HG03571 (cell line): ENCODE data around the gene PLPPR3.

Experiments used
- ATAC-seq: cut with Tn5 transposase; IDR thresholded peaks from one replicate; pipeline ENCODE4 v1.9.1; 2021; ENCODE audit not compliant: unreplicated experiment

Gene PLPPR3

GRCh38 chr19:778910-779653 is 42.7 kb downstream of the PLPPR3 start:
- no peak for ATAC-seq

GRCh38 chr19:776549-776948 is 45.2 kb downstream of the PLPPR3 start:
- no peak for ATAC-seq

- ATAC-seq, result no peak
Measured at GRCh38 chr19:772730-773436, 48.9 kb downstream of the PLPPR3 start.

GRCh38 chr19:772063-772462 is 49.7 kb downstream of the PLPPR3 start:
- no peak for ATAC-seq

GRCh38 chr19:771332-771785 is 50.4 kb downstream of the PLPPR3 start:
- ATAC-seq, result no peak

- ATAC-seq, result no peak
Measured at GRCh38 chr19:769616-770015, 52.1 kb downstream of the PLPPR3 start.

GRCh38 chr19:768424-768823 is 53.3 kb downstream of the PLPPR3 start:
- no peak for ATAC-seq

- ATAC-seq, result no peak
Measured at GRCh38 chr19:765179-765738, 56.5 kb downstream of the PLPPR3 start.

- no peak for ATAC-seq
Measured at GRCh38 chr19:764301-764700, 57.5 kb downstream of the PLPPR3 start.

- ATAC-seq, result no peak
Measured at GRCh38 chr19:763869-764268, 57.9 kb downstream of the PLPPR3 start.

- no peak for ATAC-seq
Measured at GRCh38 chr19:763181-763580, 58.6 kb downstream of the PLPPR3 start.
